Gastrocnemius medialis (tissue), 4 donors: ENCODE results near the gene DHRS1.

Experiments used
- POLR2A ChIP-seq, 2 donors: fragments of 450-650 bp; IDR thresholded peaks; one replicate each; pipeline ENCODE4 v1.6.1; 2017; ENCODE audit warnings: antibody characterized with exemption in 2 of 2, mild to moderate bottlenecking in 2 of 2, moderate library complexity in 2 of 2
- TF ChIP-seq, protein P1 (sequence below), 5 experiments: fragments of 450-650 bp in 3 of 5; fragments of 200-600 bp in 2 of 5; sonication (generic) in 2 of 5; IDR thresholded peaks in 4 of 5; conservative IDR thresholded peaks in 1 of 5; 1 replicate in 4 of 5; 2 replicates in 1 of 5; pipeline ENCODE4 v1.5.1; 2016 to 2019; ENCODE audit warnings: antibody characterized with exemption in 5 of 5, mild to moderate bottlenecking in 3 of 5, moderate library complexity in 3 of 5

DNA sequence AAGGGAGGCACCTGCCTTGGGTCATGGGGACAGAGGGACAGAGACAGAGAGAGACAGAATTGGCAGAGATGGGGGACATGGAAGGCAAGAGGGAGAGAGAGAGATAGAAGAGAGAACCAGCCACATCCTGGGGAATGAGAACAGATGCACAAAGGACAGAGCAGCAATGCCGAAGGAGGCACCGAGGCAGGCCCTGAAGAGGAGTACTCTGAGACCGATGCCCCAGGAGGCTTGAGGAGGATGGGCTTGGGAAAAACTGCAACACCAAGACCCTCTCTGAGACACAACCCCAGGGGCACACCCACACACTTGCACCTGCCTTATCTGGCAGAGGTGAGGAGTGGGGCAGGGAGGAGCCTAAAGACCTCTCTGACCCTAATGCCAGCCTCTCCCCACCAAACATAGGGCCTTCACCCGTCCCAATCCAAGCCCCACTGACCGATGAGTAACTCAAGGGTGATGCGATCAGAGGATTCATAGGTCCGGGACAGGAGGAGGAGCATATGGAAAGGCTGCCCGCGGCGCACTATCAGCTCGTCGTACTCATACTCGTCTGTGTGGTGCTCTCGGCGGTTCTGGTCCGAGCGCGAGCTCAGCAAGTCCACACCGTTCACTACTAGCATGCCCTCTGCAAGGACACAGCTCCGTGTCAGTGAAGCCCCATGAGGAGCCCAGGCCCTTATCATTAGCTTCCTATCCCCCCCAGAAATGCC lies 38.2 kb downstream of the DHRS1 start:
- TF ChIP-seq, protein P1, sequence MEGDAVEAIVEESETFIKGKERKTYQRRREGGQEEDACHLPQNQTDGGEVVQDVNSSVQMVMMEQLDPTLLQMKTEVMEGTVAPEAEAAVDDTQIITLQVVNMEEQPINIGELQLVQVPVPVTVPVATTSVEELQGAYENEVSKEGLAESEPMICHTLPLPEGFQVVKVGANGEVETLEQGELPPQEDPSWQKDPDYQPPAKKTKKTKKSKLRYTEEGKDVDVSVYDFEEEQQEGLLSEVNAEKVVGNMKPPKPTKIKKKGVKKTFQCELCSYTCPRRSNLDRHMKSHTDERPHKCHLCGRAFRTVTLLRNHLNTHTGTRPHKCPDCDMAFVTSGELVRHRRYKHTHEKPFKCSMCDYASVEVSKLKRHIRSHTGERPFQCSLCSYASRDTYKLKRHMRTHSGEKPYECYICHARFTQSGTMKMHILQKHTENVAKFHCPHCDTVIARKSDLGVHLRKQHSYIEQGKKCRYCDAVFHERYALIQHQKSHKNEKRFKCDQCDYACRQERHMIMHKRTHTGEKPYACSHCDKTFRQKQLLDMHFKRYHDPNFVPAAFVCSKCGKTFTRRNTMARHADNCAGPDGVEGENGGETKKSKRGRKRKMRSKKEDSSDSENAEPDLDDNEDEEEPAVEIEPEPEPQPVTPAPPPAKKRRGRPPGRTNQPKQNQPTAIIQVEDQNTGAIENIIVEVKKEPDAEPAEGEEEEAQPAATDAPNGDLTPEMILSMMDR (IDR thresholded peaks at IDR 0.05 in 4 of 5, conservative IDR thresholded peaks at IDR 0.05 in 1 of 5), result no peak
- TF ChIP-seq POLR2A (IDR thresholded peaks at IDR 0.05), result no peak
